HCT116 (cell line): ENCODE results near the gene CRX. TPM values are rescaled to one million over a fixed set of nuclear protein-coding genes. Genes with fewer than 3 reads are reported as not detected.

Experiments
- ATAC-seq: fragments of 200-7000 bp; cut with Tn5 transposase; 2 replicates; pipeline ENCODE4 v1.9.1; 2020; ENCODE audit warnings: mild to moderate bottlenecking, moderate library complexity
- BruUV-seq: library from RNA; stranded (reverse); fragments of 400-500 nt; replicated peaks from 2 replicates; lab custom pipeline; 2021; lab: Mats Ljungman, UMichigan
- CTCF ChIA-PET: fragments of 300-600 bp; sonication (Branson Sonifier 250); formaldehyde crosslinking; loops from one replicate; lab custom pipeline; 2021; ENCODE audit warnings: antibody characterized with exemption; lab: Charles Lee
- POLR2A ChIA-PET: fragments of 300-600, 350-600 bp; sonication (Branson Sonifier 250); formaldehyde crosslinking; loops from one replicate; lab custom pipeline; 2021; ENCODE audit warnings: antibody characterized with exemption; lab: Charles Lee
- RAD21 ChIA-PET, 2 experiments: fragments of 300-600 bp; sonication (Branson Sonifier 250); formaldehyde crosslinking; loops; one replicate each; lab custom pipeline; 2023; ENCODE audit warnings: low total read pairs in 2 of 2; ENCODE audit not compliant: uncharacterized antibody in 2 of 2, unreplicated experiment in 2 of 2, low non-redundant PET in 1 of 2; lab: Charles Lee
- DNase-seq: peaks from one replicate; pipeline ENCODE4 v3.0.0-alpha.2; 2010; ENCODE audit warnings: low read depth, low spot score
- H2AFZ ChIP-seq: fragments of 200-600 bp; shearing (Covaris generic), sonication (generic); 2 replicates; pipeline ENCODE4 v1.6.1; 2017; ENCODE audit warnings: low read depth, mixed run types, mixed read lengths, antibody characterized with exemption, low read length; ENCODE audit not compliant: poor library complexity, severe bottlenecking
- H3K27ac ChIP-seq: 2 replicates; pipeline ENCODE4 v1.5.1; 2012; ENCODE audit warnings: low read depth, low read length
- H3K27me3 ChIP-seq: fragments of 200-600 bp; sonication (generic); 2 replicates; pipeline ENCODE4 v1.6.1; 2016; ENCODE audit warnings: mixed run types, low read length, mixed read lengths; ENCODE audit not compliant: insufficient read depth
- H3K36me3 ChIP-seq, 2 experiments: fragments of 200-500 bp in 1 of 2; fragments of 200-600 bp in 1 of 2; sonication (Bioruptor generic) in 1 of 2; sonication (generic) in 1 of 2; 2 replicates each; pipeline versions ENCODE4 v1.5.1 to v1.6.1; 2014 to 2016; ENCODE audit warnings: low read length in 2 of 2, inconsistent platforms in 1 of 2, mixed read lengths in 1 of 2, mixed run types in 1 of 2; ENCODE audit not compliant: insufficient read depth in 2 of 2, control insufficient read depth in 1 of 2
- H3K4me1 ChIP-seq, 2 experiments: fragments of 200-600 bp in 1 of 2; sonication (generic) in 1 of 2; 2 replicates each; pipeline versions ENCODE4 v1.5.1 to v1.6.1; 2012 to 2017; ENCODE audit warnings: low read length in 2 of 2, inconsistent platforms in 1 of 2, mild to moderate bottlenecking in 1 of 2, mixed read lengths in 1 of 2, mixed run types in 1 of 2, moderate library complexity in 1 of 2; ENCODE audit not compliant: insufficient read depth in 2 of 2, control insufficient read depth in 1 of 2
- H3K4me2 ChIP-seq: fragments of 200-600 bp; sonication (generic); 2 replicates; pipeline ENCODE4 v1.6.1; 2017; ENCODE audit warnings: mixed run types, low read length, mixed read lengths
- H3K4me3 ChIP-seq, 2 experiments: fragments of 200-600 bp in 1 of 2; sonication (generic) in 1 of 2; replicated peaks in 1 of 2; 2 replicates each; pipeline ENCODE4 v1.5.1; 2011 to 2016; ENCODE audit warnings: low read length in 2 of 2, control low read depth in 1 of 2, low read depth in 1 of 2, mild to moderate bottlenecking in 1 of 2, mixed read lengths in 1 of 2, mixed run types in 1 of 2
- H3K79me2 ChIP-seq: fragments of 200-600 bp; sonication (generic); 2 replicates; pipeline ENCODE4 v1.6.1; 2017; ENCODE audit warnings: mild to moderate bottlenecking, mixed run types, low read length, moderate library complexity, mixed read lengths; ENCODE audit not compliant: insufficient read depth
- H3K9ac ChIP-seq: fragments of 200-600 bp; sonication (generic); 2 replicates; pipeline ENCODE4 v1.6.1; 2016; ENCODE audit warnings: low read length, mixed read lengths
- H3K9me2 ChIP-seq: fragments of 200-600 bp; sonication (generic), shearing (Covaris generic); 2 replicates; pipeline ENCODE4 v1.6.1; 2017; ENCODE audit warnings: mixed run types, mild to moderate bottlenecking, moderate library complexity; ENCODE audit not compliant: insufficient read depth
- H3K9me3 ChIP-seq, 2 experiments: fragments of 200-500 bp in 1 of 2; fragments of 200-600 bp in 1 of 2; sonication (Bioruptor generic) in 1 of 2; sonication (generic) in 1 of 2; 2 replicates each; pipeline ENCODE4 v1.6.1; 2014 to 2017; ENCODE audit warnings: low read length in 2 of 2, mixed read lengths in 2 of 2, inconsistent platforms in 1 of 2, low read depth in 1 of 2, mild to moderate bottlenecking in 1 of 2, mixed run types in 1 of 2, moderate library complexity in 1 of 2; ENCODE audit not compliant: control insufficient read depth in 1 of 2, insufficient read depth in 1 of 2
- H4K20me1 ChIP-seq: fragments of 200-600 bp; sonication (generic), shearing (Covaris generic); 2 replicates; pipeline ENCODE4 v1.6.1; 2017; ENCODE audit warnings: mixed run types, mild to moderate bottlenecking, moderate library complexity; ENCODE audit not compliant: insufficient read depth
- CBX3 ChIP-seq: IDR thresholded peaks from 2 replicates; pipeline ENCODE4 v1.6.1; 2012; ENCODE audit warnings: low read depth
- CEBPB ChIP-seq: IDR thresholded peaks from 2 replicates; pipeline ENCODE4 v1.6.1; 2012; ENCODE audit warnings: low read depth
- EGR1 ChIP-seq: IDR thresholded peaks from 2 replicates; pipeline ENCODE4 v1.6.1; 2012; ENCODE audit warnings: low read depth
- ELF1 ChIP-seq: IDR thresholded peaks from 2 replicates; pipeline ENCODE4 v1.6.1; 2012; ENCODE audit warnings: low read depth, borderline replicate concordance
- EZH2 ChIP-seq: fragments of 200-600 bp; sonication (generic); IDR thresholded peaks from 2 replicates; pipeline ENCODE4 v1.6.1; 2017; ENCODE audit warnings: antibody characterized with exemption, mixed run types
- JUND ChIP-seq: IDR thresholded peaks from 2 replicates; pipeline ENCODE4 v1.6.1; 2012
- POLR2AphosphoS5 ChIP-seq: IDR thresholded peaks from 2 replicates; pipeline ENCODE4 v1.6.1; 2011; ENCODE audit warnings: mild to moderate bottlenecking, low read depth, low read length, moderate library complexity
- RAD21 ChIP-seq: IDR thresholded peaks from 2 replicates; pipeline ENCODE4 v1.6.1; 2012; ENCODE audit warnings: low read depth, mild to moderate bottlenecking
- SIN3A ChIP-seq: IDR thresholded peaks from 2 replicates; pipeline ENCODE4 v1.6.1; 2012; ENCODE audit warnings: low read depth
- SP1 ChIP-seq: IDR thresholded peaks from 2 replicates; pipeline ENCODE4 v1.6.1; 2012; ENCODE audit warnings: low read depth
- SRF ChIP-seq: IDR thresholded peaks from 2 replicates; pipeline ENCODE4 v1.6.1; 2012; ENCODE audit warnings: low read depth
- TCF7L2 ChIP-seq: IDR thresholded peaks from 2 replicates; pipeline ENCODE4 v1.7.0; 2011; ENCODE audit warnings: borderline replicate concordance, inconsistent platforms; ENCODE audit not compliant: insufficient read depth, insufficient read length; ENCODE audit errors: extremely low read depth
- YY1 ChIP-seq: IDR thresholded peaks from 2 replicates; pipeline ENCODE4 v1.6.1; 2011; ENCODE audit warnings: low read length, low read depth, moderate library complexity, mild to moderate bottlenecking; ENCODE audit not compliant: insufficient replicate concordance; ENCODE audit errors: extremely low read depth
- ZNF274 ChIP-seq: fragments of 200-500 bp; sonication (Bioruptor generic); IDR thresholded peaks from 2 replicates; pipeline ENCODE4 v1.6.1; 2014; ENCODE audit warnings: mild to moderate bottlenecking, low read depth, low read length, inconsistent platforms
- intact Hi-C: fragments of 100-400 bp; cut with micrococcal nuclease; formaldehyde crosslinking; loops from 2 replicates; pipeline ENCODE4 v1.10.0; 2022
- total RNA-seq: library from RNA; stranded (reverse); gene quantifications from one replicate; pipeline ENCODE4 v1.2.1, GENCODE V29; 2021; ENCODE audit not compliant: unreplicated experiment
- TF ChIP-seq, protein P1 (sequence below), 3 experiments: fragments of 200-600 bp in 1 of 3; sonication (generic) in 1 of 3; IDR thresholded peaks in 2 of 3; conservative IDR thresholded peaks in 1 of 3; 2 replicates each; pipeline ENCODE4 v1.5.1; 2012 to 2017; ENCODE audit warnings: low read depth in 2 of 3, low read length in 2 of 3, antibody characterized with exemption in 1 of 3, borderline replicate concordance in 1 of 3, control low read depth in 1 of 3, mild to moderate bottlenecking in 1 of 3, mixed read lengths in 1 of 3, mixed run types in 1 of 3, moderate library complexity in 1 of 3; ENCODE audit not compliant: insufficient read depth in 1 of 3
- TF ChIP-seq, protein P2 (sequence below): IDR thresholded peaks from 2 replicates; pipeline ENCODE4 v1.6.1; 2012
- TF ChIP-seq, protein P3 (sequence below): IDR thresholded peaks from 2 replicates; pipeline ENCODE4 v1.6.1; 2011; ENCODE audit warnings: mild to moderate bottlenecking, low read length, moderate library complexity; ENCODE audit not compliant: insufficient replicate concordance; ENCODE audit errors: extremely low read depth

The CRX gene
- total RNA-seq, 1 experiment from 2014 or later, result not detected

DNA sequence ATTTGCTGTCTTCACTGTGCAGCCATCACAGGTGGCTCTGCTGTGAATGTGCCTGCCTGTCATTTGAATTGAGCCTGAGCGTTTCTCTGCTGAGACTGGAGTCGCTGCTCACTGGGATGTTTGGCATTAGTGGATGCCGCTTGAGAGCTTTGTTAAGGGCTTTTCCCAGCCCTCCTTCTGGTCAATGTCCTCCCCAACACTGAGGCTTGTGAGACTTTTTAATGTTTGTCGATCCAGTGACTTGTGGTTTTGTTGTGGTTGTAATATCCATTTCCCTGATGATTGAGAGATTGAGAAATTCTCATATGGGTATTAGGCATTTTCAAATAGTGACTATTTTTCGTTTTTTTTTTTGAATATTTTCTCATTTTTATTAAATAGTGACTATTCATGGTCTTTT lies 39.9 kb downstream of the CRX start:
- no peaks in the 10 kb centered on the region for H3K79me2 ChIP-seq
- H3K27me3 ChIP-seq, result no peaks in the 10 kb centered on the region
- intact Hi-C loops, result loop anchor here (2.0 to 5.0 kb wide), 2 partner anchors 49 to 71 kb away; no protein-coding TSS in a partner anchor
- no TSS peak for BruUV-seq
- ChIA-PET CTCF (no interaction called here), POLR2A (no interaction called here)
- no peaks in the 10 kb centered on the region for H3K36me3 ChIP-seq
- H3K9me3 ChIP-seq, result no peaks in the 10 kb centered on the region
- no peaks in the 10 kb centered on the region for H4K20me1 ChIP-seq
- no peak overlapping the region for H3K4me2 ChIP-seq
- no peak overlapping the region for H3K4me3 ChIP-seq
- no peaks in the 10 kb centered on the region for H3K9me2 ChIP-seq
- H2AFZ ChIP-seq, result no peak overlapping the region
- TF ChIP-seq RAD21 (no peak), SIN3A (no peak), EGR1 (no peak), SP1 (no peak), EZH2 (no peak), ELF1 (no peak), POLR2AphosphoS5 (no peak), YY1 (no peak), JUND (no peak), TCF7L2 (no peak), ZNF274 (no peak), CEBPB (no peak), CBX3 (no peak), SRF (no peak)
- TF ChIP-seq, protein P1, sequence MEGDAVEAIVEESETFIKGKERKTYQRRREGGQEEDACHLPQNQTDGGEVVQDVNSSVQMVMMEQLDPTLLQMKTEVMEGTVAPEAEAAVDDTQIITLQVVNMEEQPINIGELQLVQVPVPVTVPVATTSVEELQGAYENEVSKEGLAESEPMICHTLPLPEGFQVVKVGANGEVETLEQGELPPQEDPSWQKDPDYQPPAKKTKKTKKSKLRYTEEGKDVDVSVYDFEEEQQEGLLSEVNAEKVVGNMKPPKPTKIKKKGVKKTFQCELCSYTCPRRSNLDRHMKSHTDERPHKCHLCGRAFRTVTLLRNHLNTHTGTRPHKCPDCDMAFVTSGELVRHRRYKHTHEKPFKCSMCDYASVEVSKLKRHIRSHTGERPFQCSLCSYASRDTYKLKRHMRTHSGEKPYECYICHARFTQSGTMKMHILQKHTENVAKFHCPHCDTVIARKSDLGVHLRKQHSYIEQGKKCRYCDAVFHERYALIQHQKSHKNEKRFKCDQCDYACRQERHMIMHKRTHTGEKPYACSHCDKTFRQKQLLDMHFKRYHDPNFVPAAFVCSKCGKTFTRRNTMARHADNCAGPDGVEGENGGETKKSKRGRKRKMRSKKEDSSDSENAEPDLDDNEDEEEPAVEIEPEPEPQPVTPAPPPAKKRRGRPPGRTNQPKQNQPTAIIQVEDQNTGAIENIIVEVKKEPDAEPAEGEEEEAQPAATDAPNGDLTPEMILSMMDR (IDR thresholded peaks at IDR 0.05 in 2 of 3, conservative IDR thresholded peaks at IDR 0.05 in 1 of 3; ENCODE audit: borderline replicate concordance in 1 of 3, insufficient read depth in 1 of 3, low read depth in 2 of 3, low read length in 2 of 3), result no peak
- TF ChIP-seq, protein P2, sequence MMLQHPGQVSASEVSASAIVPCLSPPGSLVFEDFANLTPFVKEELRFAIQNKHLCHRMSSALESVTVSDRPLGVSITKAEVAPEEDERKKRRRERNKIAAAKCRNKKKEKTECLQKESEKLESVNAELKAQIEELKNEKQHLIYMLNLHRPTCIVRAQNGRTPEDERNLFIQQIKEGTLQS, result no peak
- TF ChIP-seq, protein P3, sequence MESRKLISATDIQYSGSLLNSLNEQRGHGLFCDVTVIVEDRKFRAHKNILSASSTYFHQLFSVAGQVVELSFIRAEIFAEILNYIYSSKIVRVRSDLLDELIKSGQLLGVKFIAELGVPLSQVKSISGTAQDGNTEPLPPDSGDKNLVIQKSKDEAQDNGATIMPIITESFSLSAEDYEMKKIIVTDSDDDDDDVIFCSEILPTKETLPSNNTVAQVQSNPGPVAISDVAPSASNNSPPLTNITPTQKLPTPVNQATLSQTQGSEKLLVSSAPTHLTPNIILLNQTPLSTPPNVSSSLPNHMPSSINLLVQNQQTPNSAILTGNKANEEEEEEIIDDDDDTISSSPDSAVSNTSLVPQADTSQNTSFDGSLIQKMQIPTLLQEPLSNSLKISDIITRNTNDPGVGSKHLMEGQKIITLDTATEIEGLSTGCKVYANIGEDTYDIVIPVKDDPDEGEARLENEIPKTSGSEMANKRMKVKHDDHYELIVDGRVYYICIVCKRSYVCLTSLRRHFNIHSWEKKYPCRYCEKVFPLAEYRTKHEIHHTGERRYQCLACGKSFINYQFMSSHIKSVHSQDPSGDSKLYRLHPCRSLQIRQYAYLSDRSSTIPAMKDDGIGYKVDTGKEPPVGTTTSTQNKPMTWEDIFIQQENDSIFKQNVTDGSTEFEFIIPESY, result no peak
- TF ChIP-seq, all 23 proteins: peak for 0
- Histone ChIP-seq H3K9ac (no peak overlapping the region), H3K4me1 (peaks cover 22 to 33% of the 10 kb centered on the region in 2 experiments), H3K27ac (no peak overlapping the region)
- RAD21 ChIA-PET, result no interaction called here
- ATAC-seq, result no peak
- no peak for DNase-seq
